Activated CD4-positive, alpha-beta T cell treated with anti-CD3 and anti-CD28 coated beads for 4 hours (primary cell): ENCODE results near the gene BLMH.

Experiments
- DNase-seq, 2 donors: peaks; one replicate each; pipeline ENCODE4 v3.0.0-alpha.2; 2020

Gene BLMH, protein sequence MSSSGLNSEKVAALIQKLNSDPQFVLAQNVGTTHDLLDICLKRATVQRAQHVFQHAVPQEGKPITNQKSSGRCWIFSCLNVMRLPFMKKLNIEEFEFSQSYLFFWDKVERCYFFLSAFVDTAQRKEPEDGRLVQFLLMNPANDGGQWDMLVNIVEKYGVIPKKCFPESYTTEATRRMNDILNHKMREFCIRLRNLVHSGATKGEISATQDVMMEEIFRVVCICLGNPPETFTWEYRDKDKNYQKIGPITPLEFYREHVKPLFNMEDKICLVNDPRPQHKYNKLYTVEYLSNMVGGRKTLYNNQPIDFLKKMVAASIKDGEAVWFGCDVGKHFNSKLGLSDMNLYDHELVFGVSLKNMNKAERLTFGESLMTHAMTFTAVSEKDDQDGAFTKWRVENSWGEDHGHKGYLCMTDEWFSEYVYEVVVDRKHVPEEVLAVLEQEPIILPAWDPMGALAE

DNA sequence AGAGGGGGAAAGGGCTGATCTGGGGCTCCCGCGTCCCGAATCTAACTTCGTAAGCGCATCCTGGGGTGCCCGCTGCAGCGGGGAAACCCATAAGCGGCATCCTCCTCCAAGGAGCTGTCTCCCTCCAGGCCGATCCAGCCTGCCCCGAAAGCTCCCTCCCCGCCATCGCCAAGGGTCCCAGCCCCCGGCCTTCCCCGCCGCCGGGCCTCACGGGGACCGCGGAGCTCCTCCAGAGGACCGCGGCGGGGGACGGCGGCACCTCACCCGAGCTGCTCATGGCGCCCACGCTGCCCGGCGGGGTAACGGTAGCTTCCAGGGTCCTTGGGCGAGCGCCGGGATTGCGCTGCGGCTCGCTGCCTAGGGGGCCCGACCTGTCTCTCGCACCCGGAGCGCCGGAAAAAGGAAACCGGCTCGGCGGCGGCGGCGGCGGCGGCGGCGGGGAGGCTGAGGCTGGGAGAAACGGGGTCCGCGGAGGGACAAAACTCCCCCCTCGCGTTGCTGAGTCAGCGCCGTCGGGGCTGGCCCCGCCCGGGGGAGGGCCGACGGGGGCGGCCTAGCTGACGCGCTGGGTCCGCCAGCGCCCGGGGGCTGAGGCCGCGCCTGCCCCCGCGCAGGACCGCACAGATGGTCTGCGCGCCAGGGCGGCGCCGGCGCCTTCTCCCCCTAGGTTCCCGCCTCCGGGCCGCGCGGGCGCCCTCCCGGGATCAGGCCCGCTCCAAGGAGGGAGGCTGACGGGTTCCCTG lies at the start of gene BLMH:
Gene BLMH (minus strand): TSS at position 402 of the 743 bp plus-strand sequence. CDS start 125 bp downstream, at position 277.
- DNase-seq = peak; percentile 85 to 87

DNA sequence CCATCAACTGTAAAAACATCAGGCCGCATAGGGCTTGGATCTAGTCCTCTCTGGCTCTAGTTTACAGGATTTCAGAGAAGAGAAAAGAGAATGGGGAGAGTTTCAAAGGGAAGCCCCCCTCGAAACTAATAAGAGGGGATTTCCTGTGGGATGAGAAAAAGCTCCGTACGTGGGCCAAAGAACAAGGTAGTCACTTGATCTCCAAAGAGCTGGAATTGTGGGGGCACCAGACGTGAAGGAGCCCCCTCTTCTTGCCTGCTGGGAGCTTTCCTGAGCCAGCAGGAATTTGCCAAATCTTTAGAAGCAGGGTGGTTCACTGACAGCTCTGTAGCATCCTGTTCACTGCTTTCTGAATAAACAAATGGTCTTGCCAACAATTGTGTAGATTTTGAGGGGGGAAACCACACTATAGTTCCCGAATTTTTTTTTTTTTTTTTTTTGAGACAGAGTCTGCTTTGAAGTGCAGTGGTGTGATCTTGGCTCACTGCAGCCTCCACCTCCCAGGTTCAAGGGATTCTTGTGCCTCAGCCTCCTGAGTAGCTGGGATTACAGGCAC lies 49.1 kb upstream of the BLMH start:
- no peak for DNase-seq

DNA sequence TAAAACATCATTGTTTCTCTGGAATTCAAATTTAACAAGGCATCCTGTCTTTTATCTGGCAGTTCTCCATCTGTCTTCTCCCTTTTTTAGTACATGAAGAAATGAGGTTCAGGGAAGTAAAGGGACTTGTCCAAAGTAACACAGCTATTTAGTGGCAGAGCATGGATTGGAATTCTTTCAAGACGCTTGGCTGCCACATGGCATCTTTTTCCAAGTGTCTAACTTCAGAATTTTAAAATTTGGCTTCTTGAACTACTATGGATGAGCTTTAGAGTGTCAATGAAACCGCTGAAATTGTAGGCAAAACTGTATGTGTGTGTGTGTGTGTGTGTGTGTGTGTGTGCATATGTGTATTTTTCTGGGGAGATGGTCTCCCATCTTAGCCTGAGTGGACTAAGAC lies 47.3 kb upstream of the BLMH start:
- no peak for DNase-seq

DNA sequence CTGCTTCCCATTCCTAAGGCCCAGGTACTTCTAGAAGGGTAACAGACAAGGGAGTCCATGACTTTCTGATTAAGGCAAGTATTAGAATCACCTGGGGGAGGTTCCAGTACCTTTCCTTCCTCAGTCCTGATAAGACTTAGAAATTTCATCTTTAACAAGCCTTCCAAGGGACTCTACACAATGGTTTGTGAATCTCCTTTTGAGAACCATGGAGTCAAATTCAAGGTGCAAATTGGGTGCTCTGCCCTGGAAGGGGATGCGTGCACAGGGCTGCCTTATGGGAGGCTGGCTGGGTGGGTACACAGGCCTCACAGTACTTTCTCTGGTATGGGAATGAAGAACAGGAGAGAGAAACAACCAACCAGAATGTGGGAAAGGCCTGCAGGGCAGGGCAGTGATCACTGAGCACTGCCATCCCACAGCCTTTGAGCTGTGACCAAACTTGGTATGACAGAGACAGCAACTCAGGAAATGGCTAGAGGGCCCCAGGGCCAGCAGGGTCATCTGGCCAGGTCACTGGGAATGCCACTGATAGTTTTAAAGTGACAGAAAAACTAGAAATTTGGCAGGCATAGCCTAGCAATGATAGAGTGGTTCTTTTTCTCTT lies 45.8 kb upstream of the BLMH start:
- no peak for DNase-seq

DNA sequence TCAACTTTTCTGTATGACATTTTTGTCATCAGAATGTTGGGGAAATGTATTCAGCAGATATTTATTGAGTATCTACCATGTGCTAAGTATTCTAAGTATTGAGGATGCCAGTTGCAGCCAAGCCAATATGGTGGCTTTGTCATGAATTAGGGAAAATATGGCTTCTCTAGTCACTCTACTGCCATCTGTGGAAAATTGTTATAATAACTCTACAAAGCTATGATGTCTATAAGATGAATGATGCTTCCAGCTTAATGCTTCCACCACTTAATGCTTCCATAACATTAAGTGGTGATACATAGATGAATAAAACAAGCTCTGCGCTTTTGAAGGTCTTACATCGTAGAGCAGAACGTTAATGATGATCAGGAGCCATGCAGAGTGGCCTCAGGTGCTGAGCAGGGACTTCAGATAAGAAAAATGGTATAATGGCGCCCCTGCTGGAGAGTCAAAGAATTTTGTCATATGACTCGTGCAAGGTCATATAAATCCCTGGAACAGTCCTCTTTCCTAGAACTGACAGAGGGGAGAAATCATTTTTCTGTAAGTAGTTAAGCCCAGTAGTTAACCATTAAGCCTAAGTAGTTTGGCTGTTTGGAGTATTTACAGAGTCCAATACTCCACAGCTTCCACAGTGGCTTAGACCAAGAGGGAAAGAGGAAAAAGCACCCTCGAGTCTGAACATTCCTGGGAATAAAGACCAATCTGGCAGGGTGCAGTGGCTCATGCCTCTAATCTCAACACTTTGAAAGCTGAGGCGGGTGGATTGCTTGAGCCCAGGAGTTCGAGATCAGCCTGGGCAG lies 44.8 kb upstream of the BLMH start:
- peak; percentile 67 to 69 for DNase-seq

DNA sequence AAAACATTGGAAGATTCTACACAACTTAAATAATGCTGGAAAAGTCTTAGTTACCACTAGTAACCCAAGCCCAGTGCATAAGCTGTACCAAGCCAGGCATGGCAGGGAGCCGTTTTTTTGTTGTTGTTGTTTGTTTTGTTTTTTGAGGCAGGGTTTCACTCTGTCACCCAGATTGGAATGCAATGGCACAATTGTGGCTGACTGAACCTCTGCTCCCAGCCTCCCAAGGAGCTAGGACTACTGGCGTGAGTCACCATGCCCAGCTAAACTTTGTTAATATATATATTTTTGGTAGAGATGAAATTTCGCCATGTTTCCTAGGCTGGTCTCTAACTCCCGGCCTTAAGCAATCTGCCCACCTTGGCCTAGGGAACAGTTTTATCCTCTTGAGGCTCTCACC lies 42.7 kb upstream of the BLMH start:
- no peak for DNase-seq

DNA sequence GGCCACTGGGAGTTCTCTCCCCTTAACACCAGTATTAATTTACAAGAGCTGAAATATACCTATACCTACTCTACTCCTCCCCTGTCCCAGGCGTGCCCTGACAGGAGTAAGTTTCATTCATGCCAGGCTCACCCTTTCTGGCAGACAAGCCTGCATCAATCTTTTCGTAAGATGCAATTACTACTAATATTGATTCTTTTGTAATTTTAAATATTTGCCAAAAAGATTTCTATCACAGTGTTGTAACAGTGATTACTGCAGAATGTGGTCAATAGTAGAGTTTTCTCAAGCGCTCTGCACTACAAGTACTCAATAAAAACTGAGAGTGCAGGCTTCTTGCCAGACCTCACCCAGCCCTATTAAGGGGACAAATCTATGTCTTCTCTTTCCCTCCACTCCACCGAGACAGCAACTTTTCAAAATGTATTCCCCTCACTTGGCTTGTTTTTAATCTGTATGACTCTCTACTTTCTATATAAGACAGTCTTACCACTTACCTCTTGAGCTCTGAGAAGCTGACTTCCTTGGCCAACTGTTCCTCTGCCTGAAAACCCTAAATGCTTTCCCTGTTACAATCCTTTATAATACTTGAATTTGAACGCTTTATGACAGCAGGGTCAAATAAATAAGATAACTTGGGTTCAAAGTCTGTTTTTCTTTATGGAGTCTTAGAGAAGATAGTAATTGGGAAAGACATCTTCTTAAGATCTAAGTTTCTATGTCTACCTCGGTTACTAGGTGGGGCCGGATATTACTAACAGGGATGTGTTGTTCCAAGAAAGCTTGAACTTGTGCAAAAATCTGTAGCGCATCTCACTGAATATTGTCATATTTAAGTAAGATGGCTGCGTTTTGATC lies 42.0 kb upstream of the BLMH start, which contains the start of gene TMIGD1:
Gene TMIGD1 (minus strand): TSS at position 555 of the 858 bp plus-strand sequence. CDS start 1,924 bp downstream, outside the sequence.
- no peak for DNase-seq

DNA sequence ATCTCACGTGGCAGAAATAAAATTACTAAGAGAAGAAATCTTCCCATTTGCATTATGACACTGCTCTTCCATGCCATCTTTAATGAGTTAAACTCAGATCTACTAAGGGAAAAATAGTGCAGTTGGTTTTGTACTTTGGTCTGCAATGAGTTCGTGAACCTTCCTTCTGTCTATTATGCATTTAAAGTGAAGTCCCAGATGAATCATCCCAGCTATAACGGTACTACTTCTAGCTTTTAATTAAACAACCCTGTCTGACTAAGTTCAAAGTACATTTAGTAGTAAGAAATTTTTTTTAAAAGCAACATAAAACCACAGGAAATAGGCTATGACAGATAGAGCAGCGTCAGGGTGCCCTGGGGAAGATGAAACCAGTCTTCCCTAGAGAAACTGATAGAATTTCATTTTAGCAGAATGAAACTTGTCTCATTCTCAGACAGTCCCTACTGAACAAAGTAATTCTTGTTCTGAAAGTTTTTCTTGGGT lies 40.4 kb upstream of the BLMH start:
- DNase-seq = peak; percentile 53 to 61

DNA sequence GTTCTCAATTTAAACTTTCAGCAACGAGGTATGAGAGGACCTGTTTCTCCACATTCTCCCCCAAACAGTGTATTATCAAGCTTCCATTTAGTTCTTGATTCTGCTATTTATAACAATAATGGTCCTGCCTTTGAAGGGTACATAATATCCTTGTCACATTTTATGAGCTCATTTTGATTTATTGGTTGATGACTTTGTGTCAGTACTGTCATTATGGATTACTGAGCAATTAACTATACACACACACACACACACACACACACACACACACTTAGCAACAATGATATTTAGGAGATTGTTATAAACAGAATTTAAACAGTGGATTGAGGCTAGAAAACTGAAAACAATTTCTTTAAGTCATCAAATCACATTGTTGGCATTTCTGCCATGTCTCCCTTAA lies 35.1 kb upstream of the BLMH start:
- no peak for DNase-seq

DNA sequence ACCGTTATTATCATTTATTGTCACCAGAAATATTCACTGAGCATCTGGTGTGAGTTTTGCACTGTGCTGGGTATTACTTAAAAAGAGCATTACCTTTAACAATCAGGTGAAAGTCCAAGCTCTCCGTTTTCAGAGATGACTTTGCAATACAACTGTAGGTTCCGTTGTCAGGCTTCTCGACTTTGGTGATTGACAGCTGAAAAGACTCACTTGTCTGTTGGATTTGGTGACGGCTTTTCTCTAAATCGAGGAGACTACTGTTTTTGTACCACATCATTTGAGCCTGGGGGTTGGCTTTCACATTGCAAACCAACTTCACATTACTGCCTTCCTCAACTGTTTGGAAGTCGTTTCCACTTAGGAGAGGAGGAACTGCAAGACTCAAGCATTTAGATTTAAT lies 33.0 kb upstream of the BLMH start:
- no peak for DNase-seq

DNA sequence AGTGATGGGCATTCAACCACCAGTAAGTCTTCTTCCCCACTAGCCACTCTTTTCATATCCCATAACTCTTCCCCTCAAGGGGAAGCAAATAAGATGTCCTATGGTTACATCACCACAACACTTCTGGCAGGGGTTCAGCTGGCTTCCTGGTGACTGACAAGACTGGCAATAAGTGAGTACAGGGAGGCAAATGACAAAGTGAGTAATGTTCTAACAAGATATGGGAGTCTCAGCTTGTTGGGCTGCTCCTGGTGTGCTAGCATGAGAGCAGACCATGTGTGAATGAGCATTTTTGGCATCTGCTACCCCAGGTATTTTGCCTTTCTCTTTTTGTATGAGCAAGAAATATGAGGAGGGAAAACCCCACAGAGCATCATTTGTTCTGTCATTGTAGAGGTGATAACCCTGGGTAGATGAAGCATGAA lies 32.2 kb upstream of the BLMH start:
- DNase-seq = peak; percentile 37 to 43

DNA sequence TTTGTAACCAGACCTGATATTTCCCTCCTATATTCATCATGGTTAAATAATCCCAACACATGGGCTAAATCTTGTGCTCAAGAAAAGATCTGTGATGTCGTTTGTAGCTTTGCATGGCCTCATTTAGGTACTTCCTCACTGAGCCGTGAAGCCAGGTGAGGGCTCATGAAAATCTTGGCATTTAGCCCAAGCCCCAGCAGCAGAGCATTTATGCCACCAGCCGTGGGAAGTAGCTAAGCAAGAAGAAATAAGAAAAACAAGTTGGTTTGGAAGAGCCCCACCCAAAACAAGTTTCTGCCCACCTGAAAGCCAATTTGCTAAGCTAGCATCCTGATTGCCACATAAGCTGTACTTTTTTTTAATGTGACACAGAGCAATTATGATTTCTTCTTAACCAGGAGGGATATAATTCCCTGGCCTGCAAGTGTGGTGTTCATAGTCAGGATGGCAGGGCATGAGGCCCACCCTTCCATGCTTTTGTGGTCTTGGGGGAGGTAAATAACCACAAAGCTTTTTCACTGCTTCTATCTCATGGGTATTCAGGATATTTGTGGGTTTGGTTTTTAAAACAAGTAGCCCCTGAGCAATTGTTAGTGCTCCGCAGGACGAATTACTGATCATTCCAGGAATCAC lies 31.6 kb upstream of the BLMH start:
- peak; percentile 33 to 49 for DNase-seq

DNA sequence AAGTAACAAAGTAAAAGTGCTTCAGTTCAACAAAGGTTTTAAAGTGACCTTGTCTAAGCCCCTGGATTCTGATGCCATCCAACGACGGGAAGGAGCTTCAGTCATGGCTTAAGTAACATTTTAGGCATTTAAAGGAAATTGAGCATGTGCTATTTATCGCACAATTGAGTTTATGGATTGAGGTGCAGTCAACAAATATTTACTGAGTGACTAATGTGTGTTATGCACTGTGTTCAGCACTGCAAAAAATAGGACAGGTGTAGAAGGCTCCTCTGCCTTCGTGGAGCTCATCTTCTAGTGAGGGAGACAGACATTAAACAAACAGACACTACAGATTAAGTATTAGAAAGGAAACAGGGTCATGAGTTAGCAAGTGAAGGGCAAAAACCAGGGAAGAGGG lies 29.6 kb upstream of the BLMH start:
- DNase-seq = no peak

DNA sequence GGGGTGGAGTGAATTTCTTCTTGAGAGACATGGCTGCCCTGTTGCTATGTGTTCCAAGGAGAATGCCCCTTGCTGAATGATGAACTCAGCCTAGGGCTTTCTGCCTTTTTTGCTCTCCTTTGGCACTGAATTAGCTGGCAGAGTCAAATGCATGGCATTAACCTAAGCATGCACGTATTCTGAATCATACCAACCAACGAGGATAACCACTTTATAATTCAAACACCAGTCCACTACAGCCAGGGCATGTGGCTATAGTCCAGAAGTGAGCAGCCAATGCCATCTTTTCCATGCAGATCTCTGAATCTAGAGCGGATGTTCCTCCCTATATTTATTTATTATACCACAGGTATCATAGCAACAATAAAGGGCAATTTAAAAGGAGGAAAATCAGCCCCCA lies 26.4 kb upstream of the BLMH start:
- DNase-seq = no peak

DNA sequence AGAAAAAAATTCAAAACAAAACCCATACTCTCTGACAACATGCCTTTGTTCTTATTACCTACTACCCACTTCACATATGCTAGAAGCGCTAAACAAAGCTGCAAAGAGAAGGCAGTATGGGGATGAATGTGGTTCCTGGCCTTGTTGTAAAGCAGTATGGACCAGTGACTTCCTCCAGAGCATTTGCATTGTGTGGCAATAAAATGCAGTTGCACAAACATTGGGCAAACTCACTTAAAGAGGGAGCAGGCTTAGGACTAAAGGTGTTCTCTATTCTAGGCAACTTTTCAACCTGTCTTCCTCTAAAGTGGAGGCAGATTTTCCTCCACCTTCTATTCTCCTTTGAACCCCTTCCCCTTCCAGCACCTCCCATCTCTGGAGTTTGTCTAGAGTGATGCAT lies 25.0 kb upstream of the BLMH start:
- DNase-seq = no peak

DNA sequence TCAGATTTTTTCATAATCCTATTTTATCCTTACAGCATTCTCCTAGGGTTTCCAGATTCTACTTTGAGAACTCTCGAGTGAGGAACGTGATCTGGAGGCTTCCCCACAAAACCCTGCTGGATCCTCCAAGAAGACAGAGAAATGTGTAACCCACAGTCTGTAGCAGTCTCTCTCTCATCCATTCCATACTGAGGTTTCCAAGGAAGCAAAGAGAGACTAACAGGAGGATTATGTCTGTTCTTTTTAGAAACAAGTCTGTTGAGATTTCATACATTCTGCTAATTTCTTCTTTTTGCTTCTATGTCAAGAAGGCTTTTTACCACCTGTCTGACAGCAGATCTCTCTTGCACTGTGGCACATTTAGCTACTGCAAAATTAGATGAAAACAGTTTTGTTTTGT lies 23.4 kb upstream of the BLMH start:
- DNase-seq = no peak

DNA sequence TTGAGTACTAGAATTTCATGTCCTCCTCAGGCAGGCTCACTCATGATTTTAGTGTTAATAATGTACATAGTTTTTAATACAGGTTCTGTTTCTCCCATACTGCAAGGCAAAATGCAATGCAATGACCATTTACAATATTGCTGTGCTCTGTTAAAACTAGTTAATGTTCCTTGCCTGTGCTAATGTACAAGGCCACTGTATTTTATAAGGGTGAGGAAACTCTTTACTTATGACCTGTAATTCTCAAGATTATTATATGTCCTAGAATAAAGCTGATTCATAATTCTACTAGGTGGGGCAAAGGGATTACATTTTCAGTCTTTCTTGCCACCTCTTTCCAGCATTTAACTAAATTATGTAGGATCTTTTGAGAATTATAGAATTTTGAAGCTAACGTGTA lies 22.7 kb upstream of the BLMH start:
- DNase-seq = no peak

DNA sequence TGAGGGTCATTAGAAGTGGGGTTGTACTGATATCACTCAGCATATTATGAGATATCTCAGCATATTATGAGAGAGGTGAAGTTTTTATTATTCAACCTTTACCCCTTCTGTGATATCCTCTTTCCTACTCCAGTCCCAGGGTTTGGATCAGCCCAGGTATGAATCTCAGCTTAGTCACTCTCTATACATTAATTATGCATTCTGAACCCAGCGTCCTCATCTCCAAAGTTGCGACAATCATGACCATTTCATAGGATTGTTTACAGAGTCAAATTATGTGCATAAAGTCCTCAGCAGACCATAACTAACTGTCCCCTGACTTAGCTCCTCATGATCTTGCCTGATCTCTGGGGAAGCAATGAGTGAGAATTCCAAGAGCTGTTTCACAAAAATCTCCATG lies 20.5 kb upstream of the BLMH start:
- DNase-seq = no peak

DNA sequence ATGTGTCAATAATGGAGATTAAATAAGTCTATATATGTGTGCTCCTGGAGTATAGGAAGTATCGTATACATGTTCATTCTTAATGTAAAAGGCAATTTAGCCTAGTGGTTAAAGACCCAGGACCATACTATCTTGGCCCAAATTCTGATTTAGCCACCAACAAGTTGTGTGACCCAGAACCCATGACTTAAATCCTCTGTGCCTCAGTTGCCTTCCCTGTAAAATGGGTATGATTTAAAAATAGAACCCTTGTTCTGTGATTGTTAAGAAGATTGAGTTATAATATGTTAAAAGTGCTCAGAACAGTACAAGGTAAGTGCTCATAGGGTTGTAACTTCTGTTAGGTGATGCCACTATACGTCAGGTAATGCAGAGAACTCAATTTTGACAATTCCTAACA lies 18.8 kb upstream of the BLMH start:
- DNase-seq = no peak

DNA sequence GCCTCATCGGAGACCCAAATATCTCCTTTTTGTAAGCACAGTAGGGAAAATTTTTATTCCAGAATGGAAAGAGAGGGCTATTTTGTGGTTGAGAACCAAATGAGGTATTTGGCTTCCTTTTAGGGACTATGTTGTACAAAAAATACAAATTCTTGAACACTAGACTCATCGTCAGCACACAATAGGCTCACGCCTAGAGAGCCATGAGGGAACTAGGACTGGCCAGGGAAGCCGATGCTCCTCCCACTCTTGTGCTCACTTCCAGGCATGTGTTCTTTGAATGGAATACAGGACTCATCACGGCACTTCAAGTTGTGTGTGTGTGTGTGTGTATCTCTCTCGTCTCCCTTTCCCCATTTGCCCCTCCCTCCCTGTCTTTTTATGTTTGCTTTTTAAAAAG lies 17.8 kb upstream of the BLMH start:
- no peak for DNase-seq

DNA sequence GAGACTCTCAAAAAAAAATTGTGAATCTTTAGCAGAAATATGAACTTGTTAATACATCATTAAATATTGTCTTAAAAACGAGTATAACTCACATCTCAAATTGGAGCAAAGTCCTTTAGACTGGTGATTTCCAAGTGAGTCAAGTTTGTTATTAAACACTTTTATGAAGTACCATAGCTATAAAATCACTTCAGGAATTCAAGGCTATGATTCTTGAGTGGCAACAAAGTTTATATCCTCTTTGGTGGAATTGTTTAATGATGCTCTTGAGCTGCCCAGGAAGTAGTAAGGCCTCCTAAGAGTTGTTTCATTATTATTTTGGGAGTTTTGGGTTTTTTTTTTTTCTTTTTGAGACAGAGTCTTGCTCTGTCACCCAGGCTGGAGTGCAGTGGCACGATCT lies 16.7 kb upstream of the BLMH start:
- no peak for DNase-seq
